ENCODE measurements around the gene AHCYL2. TPM values are rescaled to one million over a fixed set of nuclear protein-coding genes. Genes with fewer than 3 reads are reported as not detected.
A peak's percentile ranks its signal among the peaks of the same experiment; 100 is the strongest.

Gene AHCYL2
- 10 to 100 TPM in 3 of 4 donors, 1 to 10 TPM in 1; 8.7 to 17.3 (median 14.2) TPM for total RNA-seq

GRCh38 chr7:129224251-129225205, at the start of gene AHCYL2:
Gene AHCYL2, plus strand, starts transcription at chr7:129225030.
- no peaks in the 10 kb centered on the region for H3K9me3 ChIP-seq
- TF ChIP-seq CTCF (IDR thresholded peaks at IDR 0.05) (no peak), POLR2AphosphoS5 (IDR thresholded peaks at IDR 0.05) (peak; percentile 57), POLR2A (IDR thresholded peaks at IDR 0.05) (peak in 1 of 2 donors; percentile 33)

GRCh38 chr7:129176916-129177710, 47.7 kb upstream of the AHCYL2 start:
- Histone ChIP-seq H3K27ac (no peak overlapping the region), H3K27me3 (peaks cover 14% of the 10 kb centered on the region), H3K4me3 (no peak overlapping the region), H3K4me1 (no peaks in the 10 kb centered on the region), H3K9me3 (no peaks in the 10 kb centered on the region), H3K36me3 (no peaks in the 10 kb centered on the region)
- no peak for ATAC-seq
- TF ChIP-seq EP300 (IDR thresholded peaks at IDR 0.05) (no peak), POLR2AphosphoS5 (IDR thresholded peaks at IDR 0.05) (no peak), POLR2A (IDR thresholded peaks at IDR 0.05) (no peak), CTCF (IDR thresholded peaks at IDR 0.05) (no peak)
- WGBS, 2 donors (ENCODE audit: low coverage in 1 of 2), result 35 to 37% methylated on average over 9 to 10 of the region's 11 CpGs

More at GRCh38 chr7:129224251-129225205, at the start of gene AHCYL2:
- 0% methylated on average over 12 to 36 of the region's 63 CpGs for WGBS, 2 donors (ENCODE audit: low coverage in 1 of 2)
- Histone ChIP-seq H3K27me3 (no peaks in the 10 kb centered on the region), H3K27ac (peak within 1 kb of the TSS; percentile 70 to 95 (median 92)), H3K36me3 (no peaks in the 10 kb centered on the region), H3K4me1 (peaks cover 0 to 30% (median 8%) of the 10 kb centered on the region in 3 donors), H3K4me3 (peak within 1 kb of the TSS; percentile 63 to 97)
- ATAC-seq, result peak; percentile 98

GRCh38 chr7:129184981-129185670, 39.7 kb upstream of the AHCYL2 start:
- Histone ChIP-seq H3K27me3 (peaks cover 5% of the 10 kb centered on the region), H3K4me3 (no peak overlapping the region), H3K9me3 (no peaks in the 10 kb centered on the region), H3K4me1 (peaks cover 0 to 27% (median 4%) of the 10 kb centered on the region in 3 donors), H3K27ac (no peak overlapping the region), H3K36me3 (no peaks in the 10 kb centered on the region)
- no peak for ATAC-seq
- TF ChIP-seq POLR2A (IDR thresholded peaks at IDR 0.05) (no peak), POLR2AphosphoS5 (IDR thresholded peaks at IDR 0.05) (no peak), EP300 (IDR thresholded peaks at IDR 0.05) (no peak), CTCF (IDR thresholded peaks at IDR 0.05) (no peak)
- WGBS, 2 donors (ENCODE audit: low coverage in 1 of 2), result 66 to 87% methylated on average over 2 to 4 of the region's 6 CpGs

- 89 to 100% methylated on average over 1 to 5 of the region's 6 CpGs for WGBS, 2 donors (ENCODE audit: low coverage in 1 of 2)
Observed at GRCh38 chr7:129186749-129187260, 38.0 kb upstream of the AHCYL2 start.

More at GRCh38 chr7:129186749-129187260, 38.0 kb upstream of the AHCYL2 start:
- no peaks in the 10 kb centered on the region for H3K27me3 ChIP-seq
- TF ChIP-seq EP300 (IDR thresholded peaks at IDR 0.05), result no peak
- TF ChIP-seq CTCF (IDR thresholded peaks at IDR 0.05), result no peak
- no peak for TF ChIP-seq POLR2A (IDR thresholded peaks at IDR 0.05)
- H3K4me3 ChIP-seq, result no peak overlapping the region
- H3K27ac ChIP-seq, result no peak overlapping the region
- no peaks in the 10 kb centered on the region for H3K36me3 ChIP-seq
- no peaks in the 10 kb centered on the region for H3K9me3 ChIP-seq
- H3K4me1 ChIP-seq, result peaks cover 0 to 40% (median 9%) of the 10 kb centered on the region in 3 donors
- ATAC-seq, result no peak

Data from gastroesophageal sphincter (tissue), 4 donors.